Measurements from ENCODE around the gene HACD2. TPM values are rescaled to one million over a fixed set of nuclear protein-coding genes. Genes with fewer than 3 reads are reported as not detected.

Gene HACD2
- total and polyA plus RNA-seq, 2 donors (not counting 3 experiments of a cell fraction or from before 2014, with no cell fraction given): 17.0 to 20.9 TPM

GRCh38 chr3:123469323-123469995 is 115.4 kb downstream of the HACD2 start:
- TF ChIP-seq GATA2 (IDR thresholded peaks at IDR 0.05; ENCODE audit: insufficient read depth, insufficient read length, low read depth, low read length) (no peak), FOS (IDR thresholded peaks at IDR 0.05; ENCODE audit: borderline replicate concordance, insufficient read depth, low read length) (no peak), EZH2 (IDR thresholded peaks at IDR 0.05; ENCODE audit: borderline replicate concordance, low read depth, low read length, severe bottlenecking) (no peak), MYC (IDR thresholded peaks at IDR 0.05; ENCODE audit: low read depth, low read length) (no peak), CTCF (IDR thresholded peaks at IDR 0.05; ENCODE audit: extremely low read depth in 1 of 2, insufficient read depth in 1 of 2, low read depth in 1 of 2, low read length in 2 of 2) (no peak), POLR2AphosphoS5 (IDR thresholded peaks at IDR 0.05; ENCODE audit: insufficient read depth, low read depth, low read length) (no peak), JUN (IDR thresholded peaks at IDR 0.05; ENCODE audit: borderline replicate concordance, insufficient read depth, insufficient read length, low read depth) (no peak), POLR2A (IDR thresholded peaks at IDR 0.05; ENCODE audit: low read depth, low read length) (no peak)
- intact Hi-C loops (cut with micrococcal nuclease): no loop called here
- no TSS peak for BruUV-seq (replicated peaks)
- dilution Hi-C loops (cut with MboI; ENCODE audit: extremely low pct_ligation_motif_present, low sequenced_read_pairs): no loop called here
- Histone ChIP-seq H3K4me3 (replicated peaks in 1 of 3; ENCODE audit: insufficient read depth in 1 of 3, low read depth in 1 of 3, low read length in 3 of 3) (no peak overlapping the region), H3K4me2 (ENCODE audit: insufficient read depth, low read length) (no peak overlapping the region), H3K9me3 (replicated peaks; ENCODE audit: control insufficient read depth, insufficient read depth, low read length) (no peaks in the 10 kb centered on the region), H3K4me1 (ENCODE audit: control insufficient read depth, extremely low read depth, insufficient read depth, low read length) (no peaks in the 10 kb centered on the region), H3K27ac (ENCODE audit: insufficient read depth, low read depth, low read length) (no peak overlapping the region), H3K27me3 (ENCODE audit: control insufficient read depth in 2 of 2, insufficient read depth in 2 of 2, low read length in 2 of 2) (peaks cover under 1 to 8% of the 10 kb centered on the region in 2 experiments), H4K20me1 (replicated peaks; ENCODE audit: control insufficient read depth, extremely low read depth, insufficient read depth, low read length) (no peaks in the 10 kb centered on the region), H3K9ac (replicated peaks; ENCODE audit: extremely low read depth, insufficient read depth, low read length) (no peak overlapping the region), H3K9me1 (replicated peaks; ENCODE audit: control insufficient read depth, extremely low read depth, insufficient read depth, low read length) (no peaks in the 10 kb centered on the region), H3K79me2 (ENCODE audit: control insufficient read depth, insufficient read depth, low read length) (no peaks in the 10 kb centered on the region), H2AFZ (ENCODE audit: low read depth, low read length) (no peak overlapping the region), H3K36me3 (ENCODE audit: control insufficient read depth in 2 of 2, extremely low read depth in 1 of 2, insufficient read depth in 2 of 2, low read length in 2 of 2) (no peaks in the 10 kb centered on the region)
- no peak for DNase-seq (ENCODE audit: low read depth, low spot score)
- POLR2A ChIA-PET: no interaction called here
- FAIRE-seq: no peak
- CTCF ChIA-PET: interaction anchor here (0.6 kb wide), 1 partner anchor 21 kb away, joined by 4 read pairs; the partner anchor contains the start of gene ADCY5

Data from endothelial cell of umbilical vein (primary cell).